OCI-LY1 (cell line): ENCODE data around the gene GRIN2A.

Experiments used
- H2AFZ ChIP-seq: fragments of 200-600 bp; sonication (generic), shearing (Covaris generic); 2 replicates; pipeline ENCODE4 v1.6.0; 2014; ENCODE audit warnings: antibody characterized with exemption, mild to moderate bottlenecking, low read length
- H3F3A ChIP-seq: fragments of 200-600 bp; sonication (generic), shearing (Covaris generic); 2 replicates; pipeline ENCODE4 v1.6.0; 2014; ENCODE audit warnings: mild to moderate bottlenecking, antibody characterized with exemption, low read length, moderate library complexity; ENCODE audit not compliant: insufficient read depth
- H3K27ac ChIP-seq: fragments of 200-600 bp; sonication (generic); 2 replicates; pipeline ENCODE4 v1.5.1; 2014; ENCODE audit warnings: low read length, mixed run types, mild to moderate bottlenecking, low read depth; ENCODE audit not compliant: poor library complexity, severe bottlenecking
- H3K27me3 ChIP-seq: fragments of 200-600 bp; sonication (generic); 2 replicates; pipeline ENCODE4 v1.6.0; 2014; ENCODE audit warnings: antibody characterized with exemption, mild to moderate bottlenecking, low read length, moderate library complexity; ENCODE audit not compliant: insufficient read depth
- H3K36me3 ChIP-seq: fragments of 200-600 bp; sonication (generic); 2 replicates; pipeline ENCODE4 v1.6.1; 2014; ENCODE audit warnings: mild to moderate bottlenecking, antibody characterized with exemption, low read length, moderate library complexity, mixed read lengths; ENCODE audit not compliant: insufficient read depth
- H3K4me1 ChIP-seq: fragments of 200-600 bp; sonication (generic); 2 replicates; pipeline ENCODE4 v1.5.1; 2014; ENCODE audit warnings: mild to moderate bottlenecking, low read length, moderate library complexity; ENCODE audit not compliant: insufficient read depth, severe bottlenecking
- H3K4me2 ChIP-seq: fragments of 200-600 bp; sonication (generic), shearing (Covaris generic); 2 replicates; pipeline ENCODE4 v1.6.1; 2014; ENCODE audit warnings: low read length
- H3K4me3 ChIP-seq: fragments of 200-600 bp; sonication (generic); 2 replicates; pipeline ENCODE4 v1.5.1; 2014; ENCODE audit warnings: low read length, low read depth, mild to moderate bottlenecking, mixed read lengths; ENCODE audit not compliant: poor library complexity, severe bottlenecking
- H3K79me2 ChIP-seq: fragments of 200-600 bp; shearing (Covaris generic); 2 replicates; pipeline ENCODE4 v1.6.1; 2016; ENCODE audit warnings: mixed run types, low read length, mixed read lengths; ENCODE audit not compliant: insufficient read depth
- H3K9ac ChIP-seq: fragments of 200-600 bp; sonication (generic), shearing (Covaris generic); 2 replicates; pipeline ENCODE4 v1.6.1; 2014; ENCODE audit warnings: mild to moderate bottlenecking, low read length, mixed read lengths
- H3K9me2 ChIP-seq: fragments of 200-600 bp; sonication (generic), shearing (Covaris generic); 2 replicates; pipeline ENCODE4 v1.6.1; 2014; ENCODE audit warnings: low read depth, mild to moderate bottlenecking, low read length, mixed read lengths
- H3K9me3 ChIP-seq: fragments of 200-600 bp; shearing (Covaris generic); 2 replicates; pipeline ENCODE4 v1.6.1; 2014; ENCODE audit warnings: low read length, mixed read lengths
- H4K20me1 ChIP-seq: fragments of 200-600 bp; sonication (generic), shearing (Covaris generic); 2 replicates; pipeline ENCODE4 v1.6.0; 2016; ENCODE audit warnings: mild to moderate bottlenecking, low read length; ENCODE audit not compliant: insufficient read depth
- EZH2 ChIP-seq: fragments of 200-600 bp; sonication (generic), shearing (Covaris generic); IDR thresholded peaks from 2 replicates; pipeline ENCODE4 v1.8.0; 2017; ENCODE audit warnings: borderline replicate concordance, mixed run types, mild to moderate bottlenecking, antibody characterized with exemption, low read length, moderate library complexity, mixed read lengths
- TF ChIP-seq, protein P1 (sequence below): fragments of 200-600 bp; sonication (generic), shearing (Covaris generic); IDR thresholded peaks from 2 replicates; pipeline ENCODE4 v1.5.1; 2017; ENCODE audit warnings: mild to moderate bottlenecking, antibody characterized with exemption, low read length, moderate library complexity, mixed read lengths

The GRIN2A gene

GRCh38 chr16:9909072-9909825, 273.0 kb downstream of the GRIN2A start:
- Histone ChIP-seq H3K36me3 (no peaks in the 10 kb centered on the region), H3K27ac (no peak overlapping the region), H2AFZ (no peak overlapping the region), H3K27me3 (no peaks in the 10 kb centered on the region), H3K9me2 (no peaks in the 10 kb centered on the region), H3K9me3 (no peaks in the 10 kb centered on the region), H3K4me2 (no peak overlapping the region), H3K4me3 (no peak overlapping the region), H3F3A (no peaks in the 10 kb centered on the region), H3K4me1 (no peaks in the 10 kb centered on the region), H3K79me2 (no peaks in the 10 kb centered on the region), H4K20me1 (no peaks in the 10 kb centered on the region), H3K9ac (no peak overlapping the region)
- no peak for TF ChIP-seq EZH2
- TF ChIP-seq, protein P1, sequence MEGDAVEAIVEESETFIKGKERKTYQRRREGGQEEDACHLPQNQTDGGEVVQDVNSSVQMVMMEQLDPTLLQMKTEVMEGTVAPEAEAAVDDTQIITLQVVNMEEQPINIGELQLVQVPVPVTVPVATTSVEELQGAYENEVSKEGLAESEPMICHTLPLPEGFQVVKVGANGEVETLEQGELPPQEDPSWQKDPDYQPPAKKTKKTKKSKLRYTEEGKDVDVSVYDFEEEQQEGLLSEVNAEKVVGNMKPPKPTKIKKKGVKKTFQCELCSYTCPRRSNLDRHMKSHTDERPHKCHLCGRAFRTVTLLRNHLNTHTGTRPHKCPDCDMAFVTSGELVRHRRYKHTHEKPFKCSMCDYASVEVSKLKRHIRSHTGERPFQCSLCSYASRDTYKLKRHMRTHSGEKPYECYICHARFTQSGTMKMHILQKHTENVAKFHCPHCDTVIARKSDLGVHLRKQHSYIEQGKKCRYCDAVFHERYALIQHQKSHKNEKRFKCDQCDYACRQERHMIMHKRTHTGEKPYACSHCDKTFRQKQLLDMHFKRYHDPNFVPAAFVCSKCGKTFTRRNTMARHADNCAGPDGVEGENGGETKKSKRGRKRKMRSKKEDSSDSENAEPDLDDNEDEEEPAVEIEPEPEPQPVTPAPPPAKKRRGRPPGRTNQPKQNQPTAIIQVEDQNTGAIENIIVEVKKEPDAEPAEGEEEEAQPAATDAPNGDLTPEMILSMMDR = no peak

GRCh38 chr16:9908613-9909012, 273.6 kb downstream of the GRIN2A start:
- Histone ChIP-seq H3K9me3 (no peaks in the 10 kb centered on the region), H3K79me2 (no peaks in the 10 kb centered on the region), H3K4me3 (no peak overlapping the region), H3K27ac (no peak overlapping the region), H3K9ac (no peak overlapping the region), H3K9me2 (no peaks in the 10 kb centered on the region), H3K27me3 (no peaks in the 10 kb centered on the region), H4K20me1 (no peaks in the 10 kb centered on the region), H3F3A (no peaks in the 10 kb centered on the region), H3K36me3 (no peaks in the 10 kb centered on the region), H3K4me2 (no peak overlapping the region), H2AFZ (no peak overlapping the region), H3K4me1 (no peaks in the 10 kb centered on the region)
- no peak for TF ChIP-seq EZH2
- TF ChIP-seq, protein P1 = no peak

GRCh38 chr16:9907752-9908151, 274.5 kb downstream of the GRIN2A start:
- H3K27ac ChIP-seq = no peak overlapping the region
- H3K4me2 ChIP-seq = no peak overlapping the region
- no peak overlapping the region for H3K4me3 ChIP-seq

More at GRCh38 chr16:9907752-9908151, 274.5 kb downstream of the GRIN2A start:
- TF ChIP-seq, protein P1 = no peak
- no peak for TF ChIP-seq EZH2
- H3K36me3 ChIP-seq = no peaks in the 10 kb centered on the region
- no peak overlapping the region for H2AFZ ChIP-seq
- H3K9me2 ChIP-seq = no peaks in the 10 kb centered on the region
- no peaks in the 10 kb centered on the region for H3K4me1 ChIP-seq
- no peaks in the 10 kb centered on the region for H3K79me2 ChIP-seq
- H3K9ac ChIP-seq = no peak overlapping the region
- no peaks in the 10 kb centered on the region for H4K20me1 ChIP-seq
- H3K9me3 ChIP-seq = no peaks in the 10 kb centered on the region
- no peaks in the 10 kb centered on the region for H3F3A ChIP-seq
- no peaks in the 10 kb centered on the region for H3K27me3 ChIP-seq
